Fibroblast of skin of right quadriceps (primary cell): Measurements from ENCODE around the gene CIB1.
"Not testable (repeated sequence)": the region's sequence is repeated elsewhere in the genome, so short reads cannot be mapped to it uniquely, and the experiment has no call there.

Source experiments
- DNase-seq: peaks from one replicate; pipeline ENCODE4 v3.0.0-alpha.2; 2013

The CIB1 gene

GRCh38 chr15:90191344-90191687 is 42.4 kb downstream of the CIB1 start:
- DNase-seq: no peak

GRCh38 chr15:90190606-90191343 is 43.0 kb downstream of the CIB1 start:
- DNase-seq: no peak

- no peak for DNase-seq
Measured at GRCh38 chr15:90189781-90190467, 43.8 kb downstream of the CIB1 start.

- no peak for DNase-seq
Measured at GRCh38 chr15:90188914-90189748, 44.6 kb downstream of the CIB1 start.

- not testable (repeated sequence) for DNase-seq
Measured at GRCh38 chr15:90188065-90188464, 45.7 kb downstream of the CIB1 start.

- no peak for DNase-seq
Measured at GRCh38 chr15:90187257-90187868, 46.4 kb downstream of the CIB1 start.

- DNase-seq: peak; percentile 36
Measured at GRCh38 chr15:90184786-90185704, 48.7 kb downstream of the CIB1 start.

- DNase-seq: no peak
Measured at GRCh38 chr15:90184119-90184785, 49.5 kb downstream of the CIB1 start.

GRCh38 chr15:90181776-90182175 is 52.0 kb downstream of the CIB1 start:
- DNase-seq: no peak
